ENCODE measurements around the gene PITPNC1. TPM values are rescaled to one million over a fixed set of nuclear protein-coding genes. Genes with fewer than 3 reads are reported as not detected.

PITPNC1 gene
- total RNA-seq, 2 donors from 2014 or later: 79.5 to 109 TPM

DNA sequence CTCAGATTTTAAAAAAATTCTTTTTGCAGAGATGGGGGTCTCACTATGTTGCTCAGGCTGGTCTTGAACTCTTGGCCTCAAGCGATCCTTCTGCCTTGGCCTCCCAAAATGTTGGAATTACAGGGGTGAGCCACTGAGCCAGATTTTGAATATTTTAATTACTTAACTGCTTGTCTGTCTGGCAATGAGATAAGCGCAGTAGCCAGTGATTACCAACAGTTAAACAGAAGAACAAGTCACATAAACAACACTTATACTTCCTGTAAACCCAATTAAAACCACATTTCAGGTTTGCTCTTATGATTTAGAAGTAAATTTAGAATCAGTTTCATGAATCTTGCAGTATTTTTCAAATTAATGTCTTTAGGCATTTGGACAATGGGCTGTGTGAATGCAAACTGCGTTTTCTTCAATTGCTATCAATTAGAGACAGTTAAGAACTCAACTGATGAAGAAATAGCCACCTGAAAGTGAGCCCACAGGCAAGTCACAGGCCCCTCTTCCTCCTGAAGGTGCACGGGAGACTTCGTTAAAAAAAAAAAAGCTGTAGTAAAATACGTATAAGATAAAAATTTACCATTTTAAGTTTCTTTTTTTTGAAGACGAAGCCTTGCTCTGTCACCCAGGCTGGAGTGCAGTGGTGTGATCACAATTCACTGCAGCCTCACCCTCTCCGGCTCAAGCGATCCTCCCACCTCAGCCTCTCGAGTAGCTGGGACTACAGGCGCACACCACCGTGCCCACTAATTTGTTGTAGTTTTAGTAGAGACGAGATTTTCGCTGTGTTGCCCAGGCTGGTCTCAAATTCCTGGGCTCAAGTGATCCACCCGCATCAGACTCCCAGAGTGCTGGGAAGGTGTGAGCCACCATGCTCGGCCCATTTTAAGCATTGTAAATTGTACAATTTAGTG is 73.0 kb downstream of the PITPNC1 start:
- ATAC-seq (replicated peaks in 1 of 2): no peak
- Mint-ChIP-seq H3K4me3 (peak overlapping the region; percentile 61 to 82), H3K4me1 (ENCODE audit: low read depth) (peaks cover 78% of the 10 kb centered on the region), H3K27ac (peak overlapping the region; percentile 95), H3K9me3 (peaks cover 1% of the 10 kb centered on the region in 2 donors), H3K27me3 (ENCODE audit: low read depth) (no peaks in the 10 kb centered on the region), H3K36me3 (ENCODE audit: insufficient read depth in 2 of 2) (peaks cover 4 to 7% of the 10 kb centered on the region in 2 donors)
- no peak for DNase-seq

DNA sequence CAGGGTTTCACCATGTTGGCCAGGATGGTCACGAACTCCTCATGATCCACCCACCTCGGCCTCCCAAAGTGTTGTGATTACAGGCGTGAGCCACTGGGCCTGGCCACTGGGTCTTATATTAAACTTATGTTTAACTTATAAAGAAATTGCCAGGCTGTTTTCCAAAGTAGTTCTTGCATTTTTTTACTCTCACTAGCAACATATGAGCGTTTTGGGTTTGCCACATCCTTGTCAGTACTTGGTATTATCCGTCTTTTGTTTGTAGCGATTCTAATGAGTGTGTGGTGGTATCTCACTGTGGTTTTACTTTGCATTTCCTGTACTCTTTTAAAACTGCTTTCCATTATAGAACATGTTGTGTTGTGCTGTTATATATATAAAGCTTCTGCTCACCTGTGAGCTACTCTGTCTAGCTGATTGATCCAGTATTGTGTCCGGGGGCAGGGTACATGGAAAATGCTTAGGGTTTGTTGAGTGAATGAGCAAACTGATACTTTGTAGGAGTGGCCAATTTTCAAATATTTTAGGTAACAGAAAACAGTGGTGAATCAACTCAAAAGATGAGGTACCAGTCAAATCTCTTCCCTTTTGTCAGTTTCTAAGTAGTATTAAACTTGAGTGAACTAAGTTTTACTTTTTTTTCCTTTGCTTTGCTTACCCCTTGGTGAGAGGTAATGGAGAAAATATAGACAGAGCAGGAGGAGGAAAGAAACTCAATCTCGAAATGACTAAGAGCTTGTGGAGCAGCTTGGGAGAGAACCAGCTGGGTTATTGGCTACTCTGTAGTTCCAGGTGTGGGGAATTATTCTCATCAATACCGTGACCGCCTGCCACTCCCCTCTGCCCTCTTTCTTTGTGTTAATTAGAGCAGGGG is 75.8 kb downstream of the PITPNC1 start:
- Mint-ChIP-seq H3K4me3 (peak overlapping the region; percentile 61 to 82), H3K9me3 (peaks cover 2 to 3% of the 10 kb centered on the region in 2 donors), H3K27me3 (ENCODE audit: low read depth) (no peaks in the 10 kb centered on the region), H3K36me3 (ENCODE audit: insufficient read depth in 2 of 2) (peaks cover 8 to 16% of the 10 kb centered on the region in 2 donors), H3K27ac (peak overlapping the region; percentile 91), H3K4me1 (ENCODE audit: low read depth) (peaks cover 71% of the 10 kb centered on the region)
- peak; percentile 87 to 88 for ATAC-seq (replicated peaks in 1 of 2)
- DNase-seq: peak in 1 of 2 donors; percentile 38

DNA sequence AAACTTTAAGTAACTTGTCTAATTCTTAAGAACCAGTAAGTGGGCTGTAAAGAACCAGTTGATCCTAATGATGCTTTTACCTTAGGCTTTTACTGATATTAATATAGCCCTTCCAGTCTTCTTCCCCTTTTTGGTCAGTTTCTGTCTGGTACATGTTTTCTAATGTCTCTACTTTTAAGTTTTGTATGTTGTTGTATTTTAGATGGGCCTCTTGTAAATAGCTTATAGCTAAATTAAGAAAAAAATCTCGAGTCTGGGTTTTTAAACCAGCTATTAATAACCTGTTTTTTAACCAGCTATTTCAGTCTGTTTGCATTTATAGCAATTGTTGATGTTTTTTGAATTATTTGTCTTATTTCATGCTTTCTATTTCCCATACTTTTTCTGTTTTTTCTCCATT is 79.0 kb downstream of the PITPNC1 start:
- peaks cover 54% of the 10 kb centered on the region for H3K4me1 Mint-ChIP-seq (ENCODE audit: low read depth)

DNA sequence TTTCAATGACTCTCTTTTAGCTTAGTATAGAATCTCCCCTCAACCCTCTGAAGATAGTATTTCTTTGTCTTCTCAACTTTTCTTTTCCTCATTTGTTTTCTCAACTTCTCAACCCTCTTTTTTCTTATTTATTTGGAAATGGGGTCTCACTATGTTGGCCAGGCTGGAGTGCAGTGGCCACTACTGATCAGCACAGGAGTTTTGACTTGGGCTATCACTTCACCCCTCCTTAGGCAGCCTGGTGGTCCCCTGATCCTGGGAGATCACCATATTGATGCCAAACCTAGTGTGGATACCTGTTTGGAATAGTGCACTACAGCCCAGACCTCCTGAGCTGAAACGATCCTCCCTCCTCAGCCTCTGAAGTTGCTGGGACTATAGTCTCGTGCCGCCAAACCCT is 79.8 kb downstream of the PITPNC1 start:
- Mint-ChIP-seq H3K36me3 (ENCODE audit: insufficient read depth in 2 of 2) (peaks cover 15 to 24% of the 10 kb centered on the region in 2 donors), H3K9me3 (peaks cover 9 to 12% of the 10 kb centered on the region in 2 donors), H3K4me3 (peak overlapping the region in 1 of 2 donors; percentile 25), H3K4me1 (ENCODE audit: low read depth) (peaks cover 54% of the 10 kb centered on the region), H3K27me3 (ENCODE audit: low read depth) (no peaks in the 10 kb centered on the region), H3K27ac (peak overlapping the region; percentile 96)
- no peak for DNase-seq
- no peak for ATAC-seq (replicated peaks in 1 of 2)

More for the DNA sequence above, 79.0 kb downstream of the PITPNC1 start:
- Mint-ChIP-seq H3K27me3 (ENCODE audit: low read depth) (no peaks in the 10 kb centered on the region), H3K9me3 (peaks cover 9 to 12% of the 10 kb centered on the region in 2 donors), H3K36me3 (ENCODE audit: insufficient read depth in 2 of 2) (peaks cover 15 to 24% of the 10 kb centered on the region in 2 donors), H3K27ac (peak overlapping the region; percentile 96), H3K4me3 (peak overlapping the region in 1 of 2 donors; percentile 11)
- ATAC-seq (replicated peaks in 1 of 2) (no peak), DNase-seq (no peak)

DNA sequence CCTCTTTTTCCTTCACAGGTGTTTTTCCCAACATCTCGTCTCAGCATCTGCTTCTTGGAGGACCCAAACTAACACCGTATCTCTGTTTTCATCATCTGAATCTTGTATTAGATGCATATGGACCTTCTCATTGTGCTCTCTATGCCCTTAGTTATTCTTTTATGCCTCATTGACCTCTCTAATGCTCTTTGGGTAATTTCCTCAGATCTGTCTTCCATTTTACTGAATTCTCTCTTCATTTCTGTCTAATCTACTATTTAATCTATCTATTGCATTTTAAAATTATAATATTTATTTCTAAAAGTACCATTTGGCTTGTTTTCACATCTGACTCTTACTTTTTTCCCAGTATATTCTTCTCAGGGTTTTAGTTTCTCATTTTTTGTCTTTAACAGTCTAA is 81.1 kb downstream of the PITPNC1 start:
- Mint-ChIP-seq H3K27ac (peak overlapping the region; percentile 8), H3K9me3 (peaks cover 8 to 10% of the 10 kb centered on the region in 2 donors)
- ATAC-seq (replicated peaks in 1 of 2): no peak

DNA sequence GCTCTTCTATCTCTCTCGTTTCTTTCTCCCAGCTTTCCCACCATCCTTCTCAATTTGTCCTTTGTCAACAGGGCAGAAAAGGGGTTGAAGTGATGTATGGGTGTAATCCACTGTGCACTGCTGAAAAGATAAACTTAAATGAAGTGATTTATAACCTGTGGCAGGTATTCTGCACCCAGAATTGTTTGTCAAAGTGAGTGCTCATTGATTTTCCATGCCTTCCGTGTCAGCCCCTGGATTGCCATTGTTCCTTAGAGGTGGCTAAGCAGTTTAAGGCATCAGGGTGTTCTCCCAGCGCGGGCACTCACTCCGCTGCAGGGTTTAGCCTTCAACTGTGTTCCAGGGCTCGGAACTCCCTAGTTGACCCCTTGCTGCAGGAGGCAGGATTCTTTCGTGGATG is 82.9 kb downstream of the PITPNC1 start:
- DNase-seq (no peak), ATAC-seq (replicated peaks in 1 of 2) (no peak)
- no peak overlapping the region for H3K4me3 Mint-ChIP-seq
- H3K27me3 Mint-ChIP-seq (ENCODE audit: low read depth): no peaks in the 10 kb centered on the region
- H3K36me3 Mint-ChIP-seq (ENCODE audit: insufficient read depth in 2 of 2): peaks cover 11 to 21% of the 10 kb centered on the region in 2 donors
- no peak overlapping the region for H3K27ac Mint-ChIP-seq
- peaks cover 8 to 10% of the 10 kb centered on the region in 2 donors for H3K9me3 Mint-ChIP-seq
- H3K4me1 Mint-ChIP-seq (ENCODE audit: low read depth): peaks cover 61% of the 10 kb centered on the region

More for the DNA sequence above, 81.1 kb downstream of the PITPNC1 start:
- Mint-ChIP-seq H3K4me3 (no peak overlapping the region), H3K36me3 (ENCODE audit: insufficient read depth in 2 of 2) (peaks cover 11 to 21% of the 10 kb centered on the region in 2 donors), H3K4me1 (ENCODE audit: low read depth) (peaks cover 51% of the 10 kb centered on the region), H3K27me3 (ENCODE audit: low read depth) (no peaks in the 10 kb centered on the region)
- no peak for DNase-seq

DNA sequence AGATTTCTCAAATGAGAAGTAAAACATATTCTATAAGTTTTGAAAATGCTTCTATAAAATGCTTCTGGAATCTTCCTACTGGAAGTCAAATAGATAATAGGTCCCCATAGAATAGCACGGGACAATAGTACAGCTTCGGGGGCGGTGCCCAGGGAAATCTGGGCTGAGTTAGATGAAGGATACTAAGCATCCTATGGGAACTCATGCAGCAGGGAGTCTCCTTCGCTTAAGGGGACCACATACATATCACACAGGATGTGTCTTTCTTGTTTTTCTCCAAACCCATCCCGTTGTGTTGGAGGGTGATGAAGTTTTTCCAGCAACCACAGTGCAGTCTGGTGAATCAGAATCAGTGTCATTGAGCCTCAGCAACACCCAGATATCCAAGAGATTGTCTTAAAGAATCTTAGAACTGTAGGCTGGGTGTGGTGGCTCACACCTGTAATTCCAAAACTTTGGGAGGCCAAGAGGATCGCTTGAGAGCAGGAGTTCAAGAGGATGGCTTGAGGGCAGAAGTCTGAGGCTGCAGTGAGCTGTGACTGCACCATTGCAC is 84.2 kb downstream of the PITPNC1 start:
- H3K9me3 Mint-ChIP-seq: peaks cover 8 to 10% of the 10 kb centered on the region in 2 donors

DNA sequence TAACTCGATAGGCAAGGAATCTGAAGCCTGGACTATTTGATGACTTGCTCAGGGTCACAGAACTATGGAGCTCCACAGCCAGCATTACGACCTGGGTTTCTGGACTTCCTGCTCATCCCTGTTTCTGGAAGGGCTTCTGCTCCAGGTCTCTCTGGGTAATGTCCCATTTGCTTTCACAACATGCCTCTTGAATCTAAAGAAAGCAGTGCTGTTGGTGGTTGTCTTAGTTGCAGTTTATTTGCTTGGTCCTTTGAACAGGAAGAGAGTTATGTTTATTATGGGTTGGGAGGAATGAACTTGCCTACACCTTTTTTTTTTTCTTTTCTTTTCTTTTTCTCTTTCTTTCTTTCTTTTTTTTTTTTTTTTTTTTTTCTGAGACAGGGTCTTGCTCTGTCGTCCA is 84.8 kb downstream of the PITPNC1 start:
- Mint-ChIP-seq H3K4me1 (ENCODE audit: low read depth) (peaks cover 68% of the 10 kb centered on the region), H3K9me3 (peaks cover 8 to 10% of the 10 kb centered on the region in 2 donors), H3K36me3 (ENCODE audit: insufficient read depth in 2 of 2) (peaks cover 11 to 21% of the 10 kb centered on the region in 2 donors), H3K27ac (peak overlapping the region; percentile 92), H3K27me3 (ENCODE audit: low read depth) (no peaks in the 10 kb centered on the region), H3K4me3 (peak overlapping the region in 1 of 2 donors; percentile 60)
- DNase-seq (no peak), ATAC-seq (replicated peaks in 1 of 2) (no peak)

More for the DNA sequence above, 84.2 kb downstream of the PITPNC1 start:
- Mint-ChIP-seq H3K27ac (peak overlapping the region; percentile 92), H3K27me3 (ENCODE audit: low read depth) (no peaks in the 10 kb centered on the region), H3K36me3 (ENCODE audit: insufficient read depth in 2 of 2) (peaks cover 11 to 21% of the 10 kb centered on the region in 2 donors), H3K4me1 (ENCODE audit: low read depth) (peaks cover 68% of the 10 kb centered on the region), H3K4me3 (peak overlapping the region in 1 of 2 donors; percentile 11)
- DNase-seq (no peak), ATAC-seq (replicated peaks in 1 of 2) (peak; percentile 74 to 78)

DNA sequence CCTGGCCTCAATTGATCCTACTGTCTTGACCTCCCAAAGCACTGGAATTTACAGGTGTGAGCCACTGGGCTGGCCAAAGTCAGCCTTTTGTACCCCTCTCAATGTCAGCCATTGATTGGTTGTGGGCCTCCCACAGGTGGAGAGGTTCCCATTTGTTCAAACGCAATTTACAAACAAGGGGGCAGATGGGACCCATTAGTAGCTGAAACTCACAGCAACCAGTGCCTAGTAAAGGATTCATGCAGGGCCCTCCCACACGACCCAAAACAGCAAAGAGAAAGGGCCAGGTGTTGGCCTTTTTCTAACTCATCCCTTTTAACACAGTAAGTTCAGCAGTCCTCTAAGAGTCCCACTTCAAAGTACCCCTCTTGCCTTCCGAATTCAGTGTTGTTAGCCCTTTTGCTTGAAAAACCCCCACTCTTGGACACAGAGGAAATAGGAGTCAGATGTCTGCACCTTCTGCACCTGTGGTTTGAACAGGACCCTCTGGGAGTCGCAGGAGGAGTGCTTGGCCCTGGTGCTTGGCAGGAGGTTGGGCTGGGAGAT is 89.2 kb downstream of the PITPNC1 start:
- ATAC-seq (replicated peaks in 1 of 2) (no peak), DNase-seq (no peak)
- Mint-ChIP-seq H3K27me3 (ENCODE audit: low read depth) (no peaks in the 10 kb centered on the region), H3K27ac (no peak overlapping the region), H3K36me3 (ENCODE audit: insufficient read depth in 2 of 2) (peaks cover 0 to 2% of the 10 kb centered on the region in 2 donors), H3K9me3 (no peaks in the 10 kb centered on the region), H3K4me3 (peak overlapping the region; percentile 31 to 55), H3K4me1 (ENCODE audit: low read depth) (peaks cover 86% of the 10 kb centered on the region)

DNA sequence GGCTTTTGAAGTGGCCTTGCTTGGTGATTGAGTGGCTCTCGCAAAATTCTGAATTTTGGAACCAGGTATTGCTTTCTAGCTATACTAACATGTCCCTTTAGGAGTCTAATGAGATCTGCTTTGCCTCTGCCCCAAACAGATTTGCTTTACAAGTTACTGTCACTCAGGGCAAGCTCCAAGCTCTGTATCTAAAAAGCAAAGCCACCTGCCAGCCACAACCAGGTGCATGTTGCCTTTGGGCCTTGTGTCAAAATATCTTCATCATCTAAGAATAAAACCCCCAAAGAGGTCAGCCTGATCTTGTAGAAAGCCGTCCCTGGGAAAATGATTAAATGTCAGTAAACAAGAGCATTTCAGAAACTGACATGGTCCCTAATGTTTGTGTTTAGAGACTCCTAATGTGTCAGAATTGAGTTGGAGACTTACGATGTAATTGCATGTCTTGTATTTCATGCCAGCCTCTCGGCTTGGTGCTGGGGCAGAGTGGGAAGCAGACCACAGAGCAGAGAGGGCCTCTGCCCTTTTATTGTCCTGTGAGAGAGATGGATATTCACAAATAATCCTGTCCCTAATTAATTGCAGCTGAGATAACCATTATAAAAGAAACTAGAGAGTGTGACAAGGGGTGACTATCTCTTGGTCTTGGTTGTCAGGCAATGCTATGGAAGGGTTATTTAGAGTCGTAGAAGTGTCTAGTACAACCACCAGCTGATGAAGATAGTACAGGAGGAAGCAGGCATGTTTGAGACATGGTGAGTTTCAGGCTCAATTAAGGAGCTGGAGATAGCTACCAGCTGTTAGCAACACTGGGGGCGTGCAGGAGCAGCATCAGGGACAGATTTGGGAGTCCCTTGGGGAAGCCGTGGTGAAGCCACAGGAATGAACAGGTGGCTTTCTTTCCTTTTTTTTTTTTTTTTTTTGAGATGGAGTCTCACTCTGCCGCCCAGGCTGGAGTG is 90.7 kb downstream of the PITPNC1 start:
- Mint-ChIP-seq H3K27me3 (ENCODE audit: low read depth) (no peaks in the 10 kb centered on the region), H3K36me3 (ENCODE audit: insufficient read depth in 2 of 2) (peaks cover 3 to 8% of the 10 kb centered on the region in 2 donors), H3K9me3 (peaks cover 3 to 6% of the 10 kb centered on the region in 2 donors), H3K27ac (peak overlapping the region; percentile 66), H3K4me1 (ENCODE audit: low read depth) (peaks cover 74% of the 10 kb centered on the region), H3K4me3 (peak overlapping the region; percentile 66 to 84)
- ATAC-seq (replicated peaks in 1 of 2): no peak
- no peak for DNase-seq

DNA sequence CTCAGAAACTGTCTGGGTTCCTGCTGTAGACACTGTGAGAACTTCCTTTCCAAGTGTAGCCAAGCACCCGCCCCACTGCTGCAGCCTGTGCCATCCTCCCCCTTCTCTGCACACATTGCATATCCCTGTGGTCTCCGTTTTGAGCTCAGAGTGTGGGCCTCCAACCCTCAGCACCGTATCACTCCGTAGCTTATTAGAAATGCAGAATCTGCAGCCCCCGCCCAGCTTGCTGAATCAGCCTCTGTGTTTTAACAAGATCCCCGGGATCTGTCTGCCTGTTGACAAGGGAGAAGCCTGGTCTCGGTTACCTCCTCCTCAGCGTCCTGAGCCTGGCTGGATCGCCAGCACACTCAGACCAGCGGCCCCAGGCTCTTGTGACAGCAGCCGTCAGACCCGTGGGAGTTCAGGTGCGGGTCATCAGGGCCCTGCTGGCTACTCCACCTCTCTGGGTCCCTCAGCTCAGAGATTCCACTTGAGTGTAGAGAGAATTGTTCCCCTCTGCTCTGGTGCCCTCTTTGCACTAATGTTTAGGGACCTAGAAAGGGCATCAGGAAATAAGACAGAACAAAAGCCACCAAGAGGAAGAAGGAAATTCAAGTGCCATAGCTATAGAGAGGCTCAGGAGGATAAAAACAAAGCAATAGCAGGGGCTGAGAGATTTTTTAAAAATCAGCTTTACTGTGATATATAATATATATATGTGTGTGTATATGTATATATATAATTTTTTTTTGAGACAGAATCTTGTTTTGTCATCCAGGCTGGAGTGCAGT is 92.3 kb downstream of the PITPNC1 start:
- no peaks in the 10 kb centered on the region for H3K27me3 Mint-ChIP-seq (ENCODE audit: low read depth)
- peak; percentile 80 to 82 for ATAC-seq (replicated peaks in 1 of 2)

More for the DNA sequence above, 92.3 kb downstream of the PITPNC1 start:
- H3K4me3 Mint-ChIP-seq: peak overlapping the region; percentile 71 to 84
- H3K9me3 Mint-ChIP-seq: peaks cover 3 to 6% of the 10 kb centered on the region in 2 donors
- peaks cover 69% of the 10 kb centered on the region for H3K4me1 Mint-ChIP-seq (ENCODE audit: low read depth)
- peak overlapping the region; percentile 15 for H3K27ac Mint-ChIP-seq
- peak; percentile 38 to 43 for DNase-seq
- H3K36me3 Mint-ChIP-seq (ENCODE audit: insufficient read depth in 2 of 2): peaks cover 3 to 8% of the 10 kb centered on the region in 2 donors
